ENCODE results near the gene RNFT2. TPM values are rescaled to one million over a fixed set of nuclear protein-coding genes. Genes with fewer than 3 reads are reported as not detected.
A peak's percentile ranks its signal among the peaks of the same experiment; 100 is the strongest.

The RNFT2 gene
- total RNA-seq, 3 donors from 2014 or later (not counting 1 experiment from before 2014, with no cell fraction given), result 4.0 to 6.9 (median 5.3) TPM

- no peaks in the 10 kb centered on the region for H3K36me3 Mint-ChIP-seq
- H3K4me3 Mint-ChIP-seq, result no peak overlapping the region
- Histone ChIP-seq H3K27me3 (ENCODE audit: control insufficient read depth, insufficient read depth, low read length) (no peaks in the 10 kb centered on the region), H3K27ac (ENCODE audit: low read length) (no peak overlapping the region), H3K9me3 (ENCODE audit: control insufficient read depth, insufficient read depth, low read length) (no peaks in the 10 kb centered on the region), H3K4me3 (ENCODE audit: low read length) (no peak overlapping the region), H3K4me1 (ENCODE audit: control insufficient read depth, insufficient read depth, low read length) (peaks cover 3% of the 10 kb centered on the region), H3K36me3 (ENCODE audit: control insufficient read depth, insufficient read depth, low read length) (no peaks in the 10 kb centered on the region)
- peaks cover 29 to 40% of the 10 kb centered on the region in 2 donors for H3K27me3 Mint-ChIP-seq (ENCODE audit: low read depth in 2 of 2)
- 62% methylated on average over 6 of the region's 7 CpGs for WGBS (ENCODE audit: insufficient coverage)
- H3K27ac Mint-ChIP-seq, result no peak overlapping the region
- no peaks in the 10 kb centered on the region for H3K9me3 Mint-ChIP-seq
- ATAC-seq (no peak), DNase-seq (peak in 1 of 2 donors; percentile 14)
- TF ChIP-seq CTCF (IDR thresholded peaks at IDR 0.05), result no peak
- H3K4me1 Mint-ChIP-seq, result peaks cover 0 to 4% of the 10 kb centered on the region in 2 donors
- intact Hi-C loops (cut with micrococcal nuclease), result no loop called here
Measured at GRCh38 chr12:116697305-116697704, 40.8 kb upstream of the RNFT2 start.

GRCh38 chr12:116697716-116698115 lies 40.4 kb upstream of the RNFT2 start:
- DNase-seq, result no peak
- no peak overlapping the region for H3K4me3 Mint-ChIP-seq
- Histone ChIP-seq H3K27me3 (ENCODE audit: control insufficient read depth, insufficient read depth, low read length) (no peaks in the 10 kb centered on the region), H3K27ac (ENCODE audit: low read length) (no peak overlapping the region), H3K9me3 (ENCODE audit: control insufficient read depth, insufficient read depth, low read length) (no peaks in the 10 kb centered on the region), H3K36me3 (ENCODE audit: control insufficient read depth, insufficient read depth, low read length) (no peaks in the 10 kb centered on the region), H3K4me3 (ENCODE audit: low read length) (no peak overlapping the region), H3K4me1 (ENCODE audit: control insufficient read depth, insufficient read depth, low read length) (peaks cover 3% of the 10 kb centered on the region)
- 74% methylated on average over 11 of the region's 11 CpGs for WGBS (ENCODE audit: insufficient coverage)
- peaks cover 27 to 36% of the 10 kb centered on the region in 2 donors for H3K27me3 Mint-ChIP-seq (ENCODE audit: low read depth in 2 of 2)
- intact Hi-C loops (cut with micrococcal nuclease), result no loop called here
- no peak for TF ChIP-seq CTCF (IDR thresholded peaks at IDR 0.05)
- no peak for ATAC-seq
- no peak overlapping the region for H3K27ac Mint-ChIP-seq
- peaks cover 0 to 4% of the 10 kb centered on the region in 2 donors for H3K4me1 Mint-ChIP-seq
- no peaks in the 10 kb centered on the region for H3K9me3 Mint-ChIP-seq
- H3K36me3 Mint-ChIP-seq, result no peaks in the 10 kb centered on the region

- 87% methylated on average over 8 of the region's 8 CpGs for WGBS (ENCODE audit: insufficient coverage)
- intact Hi-C loops (cut with micrococcal nuclease), result no loop called here
- TF ChIP-seq CTCF (IDR thresholded peaks at IDR 0.05), result no peak
- no peak overlapping the region for H3K4me3 Mint-ChIP-seq
- no peak overlapping the region for H3K4me3 ChIP-seq (ENCODE audit: low read length)
- no peaks in the 10 kb centered on the region for H3K36me3 Mint-ChIP-seq
- H3K36me3 ChIP-seq (ENCODE audit: control insufficient read depth, insufficient read depth, low read length), result no peaks in the 10 kb centered on the region
- peaks cover 24 to 34% of the 10 kb centered on the region in 2 donors for H3K27me3 Mint-ChIP-seq (ENCODE audit: low read depth in 2 of 2)
- H3K27ac ChIP-seq (ENCODE audit: low read length), result no peak overlapping the region
- H3K4me1 Mint-ChIP-seq, result peaks cover 1 to 5% of the 10 kb centered on the region in 2 donors
- H3K27me3 ChIP-seq (ENCODE audit: control insufficient read depth, insufficient read depth, low read length), result no peaks in the 10 kb centered on the region
- H3K9me3 Mint-ChIP-seq, result no peaks in the 10 kb centered on the region
- DNase-seq (no peak), ATAC-seq (no peak)
- no peaks in the 10 kb centered on the region for H3K9me3 ChIP-seq (ENCODE audit: control insufficient read depth, insufficient read depth, low read length)
- H3K27ac Mint-ChIP-seq, result no peak overlapping the region
- peaks cover 3% of the 10 kb centered on the region for H3K4me1 ChIP-seq (ENCODE audit: control insufficient read depth, insufficient read depth, low read length)
Measured at GRCh38 chr12:116698116-116698515, 40.0 kb upstream of the RNFT2 start.

GRCh38 chr12:116698554-116699075 lies 39.5 kb upstream of the RNFT2 start:
- Mint-ChIP-seq H3K4me3 (no peak overlapping the region), H3K9me3 (no peaks in the 10 kb centered on the region), H3K36me3 (no peaks in the 10 kb centered on the region), H3K4me1 (peaks cover 5 to 9% of the 10 kb centered on the region in 2 donors), H3K27me3 (ENCODE audit: low read depth in 2 of 2) (peaks cover 22 to 34% of the 10 kb centered on the region in 2 donors), H3K27ac (no peak overlapping the region)
- no peak for ATAC-seq
- no peaks in the 10 kb centered on the region for H3K27me3 ChIP-seq (ENCODE audit: control insufficient read depth, insufficient read depth, low read length)
- WGBS (ENCODE audit: insufficient coverage), result 89% methylated on average over 2 of the region's 2 CpGs
- no peak for DNase-seq
- peaks cover 2% of the 10 kb centered on the region for H3K4me1 ChIP-seq (ENCODE audit: control insufficient read depth, insufficient read depth, low read length)
- H3K27ac ChIP-seq (ENCODE audit: low read length), result no peak overlapping the region
- no peak for TF ChIP-seq CTCF (IDR thresholded peaks at IDR 0.05)
- no peaks in the 10 kb centered on the region for H3K36me3 ChIP-seq (ENCODE audit: control insufficient read depth, insufficient read depth, low read length)
- H3K4me3 ChIP-seq (ENCODE audit: low read length), result no peak overlapping the region
- no peaks in the 10 kb centered on the region for H3K9me3 ChIP-seq (ENCODE audit: control insufficient read depth, insufficient read depth, low read length)
- intact Hi-C loops (cut with micrococcal nuclease), result no loop called here
